ENCODE measurements around the gene NRIP2.
"Not testable (repeated sequence)": the region's sequence is repeated elsewhere in the genome, so short reads cannot be mapped to it uniquely, and the experiment has no call there.

NRIP2 gene, protein sequence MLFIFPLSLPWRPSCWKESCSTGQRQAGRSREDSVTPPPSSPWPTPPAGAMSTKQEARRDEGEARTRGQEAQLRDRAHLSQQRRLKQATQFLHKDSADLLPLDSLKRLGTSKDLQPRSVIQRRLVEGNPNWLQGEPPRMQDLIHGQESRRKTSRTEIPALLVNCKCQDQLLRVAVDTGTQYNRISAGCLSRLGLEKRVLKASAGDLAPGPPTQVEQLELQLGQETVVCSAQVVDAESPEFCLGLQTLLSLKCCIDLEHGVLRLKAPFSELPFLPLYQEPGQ

DNA sequence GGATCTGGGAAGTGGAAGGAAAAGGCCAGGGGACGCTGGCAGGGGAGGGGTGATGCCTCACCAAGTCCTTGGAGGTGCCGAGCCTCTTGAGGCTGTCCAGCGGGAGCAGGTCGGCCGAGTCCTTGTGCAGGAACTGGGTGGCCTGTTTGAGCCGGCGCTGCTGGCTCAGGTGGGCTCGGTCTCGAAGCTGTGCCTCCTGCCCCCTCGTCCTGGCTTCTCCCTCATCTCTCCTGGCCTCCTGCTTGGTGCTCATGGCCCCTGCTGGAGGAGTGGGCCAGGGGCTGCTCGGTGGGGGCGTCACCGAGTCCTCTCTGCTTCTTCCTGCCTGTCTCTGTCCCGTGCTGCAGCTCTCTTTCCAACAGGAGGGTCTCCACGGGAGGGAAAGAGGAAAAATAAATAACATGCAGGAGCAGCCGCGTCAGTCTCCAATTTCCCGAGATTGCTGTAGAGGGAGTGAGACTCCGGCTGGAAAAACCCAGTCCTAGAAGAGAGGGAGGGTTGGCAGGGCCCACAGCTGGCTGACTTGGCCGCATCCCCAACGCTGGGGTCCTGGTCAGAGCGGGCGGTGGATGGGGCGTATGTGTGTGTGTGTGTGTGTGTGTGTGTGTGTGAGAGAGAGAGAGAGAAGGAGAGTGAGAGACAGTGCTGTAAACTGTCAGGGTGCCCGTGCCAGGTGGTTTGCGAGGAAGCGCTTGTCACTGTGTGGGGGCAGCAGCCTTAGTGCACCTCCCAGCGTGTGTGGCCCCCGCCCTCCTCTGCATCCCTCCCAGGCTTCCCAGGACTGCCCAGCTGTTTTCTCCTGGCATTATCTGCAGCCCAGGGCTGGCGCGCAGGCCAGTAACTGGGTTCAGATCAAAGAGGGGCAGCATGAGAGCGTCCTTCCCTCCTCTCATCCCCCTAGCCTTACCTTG, at the start of gene NRIP2:
Gene NRIP2 (minus strand): TSS at position 455 of the 911 bp plus-strand sequence. CDS start 52 bp downstream, at position 403.
- no peak for DNase-seq

DNA sequence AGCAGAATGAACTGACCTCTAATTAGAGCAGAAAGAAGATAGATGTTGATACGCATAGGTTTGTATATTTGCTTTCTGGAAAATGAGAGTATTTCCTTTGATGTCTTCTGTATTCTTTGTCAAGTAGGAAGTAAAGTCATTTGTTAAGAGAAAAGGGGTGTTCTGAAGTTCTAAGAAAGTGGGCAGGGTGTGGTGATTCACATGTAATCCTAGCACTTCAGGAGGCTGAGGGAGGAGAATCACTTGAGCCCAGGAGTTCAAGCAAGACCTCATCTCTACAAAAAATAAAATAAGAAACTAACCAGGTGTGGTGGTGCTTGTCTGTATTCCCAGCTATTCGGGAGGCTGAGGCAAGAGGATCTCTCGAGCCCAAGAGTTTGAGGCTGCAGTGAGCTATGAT, 45.0 kb upstream of the NRIP2 start:
- DNase-seq: no peak

DNA sequence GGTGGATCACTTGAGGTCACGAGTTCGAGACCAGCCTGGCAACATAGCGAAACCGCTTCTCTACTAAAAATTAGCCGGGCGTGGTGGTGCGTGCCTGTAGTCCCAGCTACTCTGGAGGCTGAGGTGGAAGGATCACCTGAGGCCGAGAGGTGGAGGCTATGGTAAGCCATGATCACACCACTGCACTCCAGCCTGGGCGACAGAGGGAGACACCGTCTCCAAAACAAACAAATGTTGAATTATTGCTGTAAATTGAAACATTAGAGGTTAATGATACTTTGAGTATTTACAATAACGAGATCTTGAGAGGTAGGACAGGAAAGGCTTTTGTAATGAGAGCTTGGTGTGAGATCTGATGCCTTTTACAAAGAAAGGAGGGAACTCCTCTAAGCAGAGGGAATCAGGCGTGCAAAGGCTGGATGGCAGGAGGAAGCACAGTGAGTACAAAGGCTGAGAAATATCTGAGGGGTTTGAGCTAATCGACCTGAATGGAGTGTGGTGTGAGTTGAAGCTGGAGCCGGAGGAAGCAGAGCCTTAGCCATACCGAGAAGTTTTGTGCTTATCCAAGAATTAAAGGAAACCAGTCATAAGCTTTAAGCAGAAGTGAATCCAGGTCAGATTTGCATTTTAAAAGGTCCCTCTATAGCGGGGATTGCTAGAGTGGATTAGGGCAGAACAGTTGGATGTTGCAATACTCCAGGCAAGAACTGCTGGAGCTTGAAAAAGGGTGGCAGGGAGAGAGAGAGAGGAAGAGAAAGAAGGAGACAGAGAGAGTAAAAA, 43.3 kb upstream of the NRIP2 start:
- DNase-seq: no peak

DNA sequence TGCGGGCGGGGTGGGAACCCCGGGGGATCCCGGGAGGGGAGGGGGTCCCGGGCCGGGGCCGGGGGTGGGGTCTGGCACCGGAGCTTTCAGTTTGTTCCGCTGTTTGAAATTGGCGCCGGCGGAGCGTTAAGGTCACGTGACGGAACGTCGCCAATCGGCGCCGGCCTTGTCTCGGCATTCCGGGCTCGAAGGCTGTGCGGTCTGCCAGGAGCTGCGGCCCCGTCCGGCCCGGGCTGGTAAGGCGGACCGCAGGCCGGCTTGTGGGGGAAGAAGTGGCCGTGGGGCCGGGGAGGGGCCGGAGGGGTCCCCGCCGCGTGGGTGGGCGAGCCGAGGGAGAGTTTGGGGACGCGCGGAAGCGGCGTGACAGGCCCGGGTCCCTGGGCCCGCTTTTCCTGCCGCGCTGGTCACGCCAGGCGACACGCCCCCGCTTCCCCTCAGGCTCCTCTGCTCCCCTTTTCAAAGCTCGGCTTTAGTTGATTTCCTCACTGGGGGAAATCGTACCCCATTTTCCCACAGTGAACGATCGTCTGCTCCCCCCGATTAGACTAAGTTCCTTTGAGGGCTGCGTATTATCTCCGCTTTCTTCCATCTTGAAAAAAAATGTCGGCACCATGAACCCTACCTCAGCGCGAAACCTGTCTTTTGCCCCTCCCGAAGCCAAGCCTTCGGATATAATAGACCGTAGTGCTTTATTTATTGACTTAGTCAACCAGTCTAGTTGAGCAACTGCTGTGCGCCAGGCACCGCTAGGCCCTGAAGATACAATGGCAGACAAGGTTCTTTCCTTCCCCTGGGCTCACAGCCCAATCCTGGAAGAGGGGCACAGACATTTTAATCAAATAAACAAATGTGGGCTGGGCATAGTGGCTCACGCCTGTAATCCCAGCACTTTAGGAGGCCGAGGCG, 42.5 kb upstream of the NRIP2 start, which contains the start of the genes FOXM1 and RHNO1:
Gene FOXM1 (minus strand): TSS at position 128 of the 906 bp plus-strand sequence. CDS start 2,696 bp downstream, outside the sequence.
Gene RHNO1 (plus strand): TSS at position 177 of the 906 bp plus-strand sequence. CDS start 8,144 bp downstream, outside the sequence.
- DNase-seq: peak; percentile 67

DNA sequence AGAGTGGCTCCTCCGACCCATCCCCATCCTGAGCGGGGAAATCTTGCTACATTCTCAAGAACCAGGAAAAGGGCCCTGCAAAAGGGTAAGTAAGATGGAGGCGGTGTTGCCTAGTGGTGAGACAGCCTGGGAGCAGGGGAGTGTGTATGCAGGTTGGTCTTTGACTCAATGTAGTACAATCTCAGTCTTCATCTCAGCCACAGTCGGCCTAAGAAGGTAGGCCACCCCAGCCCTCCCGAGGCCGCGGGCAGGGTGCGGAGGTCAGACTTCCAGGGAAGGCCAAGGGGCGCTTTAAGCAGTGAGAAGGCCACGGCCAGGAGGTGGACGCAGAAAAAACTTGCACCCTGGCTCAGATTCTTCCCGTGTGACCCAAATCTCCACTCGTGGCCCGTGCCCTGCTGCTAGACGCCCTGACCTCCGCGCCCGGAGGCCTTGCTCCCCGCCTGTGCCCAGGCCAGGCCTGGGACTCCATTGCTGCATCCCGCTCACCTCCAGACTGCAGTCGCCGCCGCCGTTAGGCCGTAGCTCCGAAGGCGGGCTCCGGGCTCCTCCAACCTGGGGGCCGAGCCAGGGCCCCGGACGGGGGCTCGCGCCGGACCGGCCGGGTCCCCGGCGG, 41.7 kb upstream of the NRIP2 start:
- DNase-seq: no peak

DNA sequence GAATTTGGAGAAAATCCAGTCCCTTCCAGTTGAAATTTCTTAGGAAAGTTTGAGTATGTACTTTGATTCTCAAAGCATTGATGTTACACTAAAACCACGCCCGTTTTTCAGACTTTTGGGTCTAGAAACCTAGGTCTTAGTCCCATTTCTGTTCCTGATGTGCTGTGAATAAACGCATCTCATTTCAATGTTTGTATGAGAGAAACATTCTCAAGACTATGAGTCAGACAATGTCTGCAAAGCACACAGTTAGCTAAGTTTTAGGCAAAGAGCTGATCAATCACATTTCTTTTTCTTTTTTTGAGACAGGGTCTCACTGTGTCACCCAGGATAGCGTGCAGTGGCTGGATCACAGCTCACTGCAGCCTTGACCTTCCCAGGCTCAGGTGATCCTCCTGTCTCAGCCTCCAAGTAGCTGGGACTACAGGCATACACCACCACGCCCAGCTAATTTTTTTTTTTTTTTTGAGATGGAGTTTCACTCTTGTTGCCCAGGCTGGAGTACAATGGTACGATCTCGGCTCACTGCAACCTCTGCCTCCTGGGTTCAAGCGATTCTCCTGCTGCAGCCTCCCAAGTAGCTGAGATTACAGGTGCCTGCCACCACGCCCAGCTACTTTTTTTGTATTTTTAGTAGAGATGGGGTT, 34.3 kb upstream of the NRIP2 start:
- DNase-seq: not testable (repeated sequence)

DNA sequence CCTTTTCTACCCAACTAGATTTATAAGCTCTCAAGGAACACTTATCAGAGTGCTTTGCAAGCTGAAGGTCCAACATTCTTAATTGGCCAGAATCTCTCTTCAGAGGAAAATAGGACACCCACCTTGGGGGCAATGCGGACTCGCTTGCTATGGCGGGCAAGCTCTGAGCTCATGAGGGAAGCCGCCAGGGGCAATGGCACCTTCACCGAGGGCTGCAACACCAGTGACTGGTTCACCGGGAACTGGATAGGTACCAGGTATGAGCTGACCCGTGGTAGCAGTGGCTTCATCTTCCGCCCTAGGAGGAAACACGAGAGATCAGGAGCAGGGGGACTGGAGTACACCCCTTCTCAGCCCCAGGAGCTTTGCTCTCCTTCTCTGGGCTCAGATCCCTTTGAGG, 29.4 kb upstream of the NRIP2 start:
- DNase-seq: no peak

DNA sequence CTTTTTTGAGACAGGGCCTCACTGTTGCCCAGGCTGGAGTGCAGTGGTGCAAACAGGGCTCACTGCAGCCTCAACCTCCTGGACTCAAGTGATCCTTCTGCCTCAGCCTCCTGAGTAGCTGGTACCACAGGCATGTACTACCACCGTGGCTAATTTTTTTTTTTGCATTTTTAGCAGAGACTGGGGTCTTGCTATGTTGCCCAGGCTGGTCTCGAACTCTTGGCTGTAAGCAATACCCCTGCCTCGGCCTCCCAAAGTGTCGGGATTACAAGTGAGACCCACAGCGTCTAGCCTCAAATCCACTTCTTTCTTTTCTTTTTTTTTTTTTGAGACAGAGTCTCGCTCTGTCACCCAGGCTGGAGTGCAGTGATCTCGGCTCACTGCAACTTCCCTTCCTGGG, 28.6 kb upstream of the NRIP2 start:
- DNase-seq: not testable (repeated sequence)

DNA sequence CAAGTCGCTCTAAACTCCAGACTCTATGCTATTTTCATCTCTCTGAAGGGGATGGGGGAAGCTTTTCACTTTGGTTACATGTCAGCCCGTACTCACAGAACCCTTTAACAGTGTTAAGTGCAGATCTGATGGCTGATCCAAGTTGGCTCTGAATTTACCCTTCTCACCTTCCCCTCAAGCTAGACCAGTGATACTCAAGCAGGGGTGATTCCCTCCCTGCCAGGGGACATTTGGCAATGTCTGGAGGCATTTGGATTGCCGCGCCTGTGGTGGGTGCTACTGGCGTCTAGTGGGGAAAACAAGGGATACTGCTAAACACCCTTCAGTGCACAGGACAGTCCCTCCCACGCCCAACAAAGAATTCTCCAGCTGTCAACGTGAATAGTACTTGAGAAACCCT, 28.0 kb upstream of the NRIP2 start:
- DNase-seq: no peak

DNA sequence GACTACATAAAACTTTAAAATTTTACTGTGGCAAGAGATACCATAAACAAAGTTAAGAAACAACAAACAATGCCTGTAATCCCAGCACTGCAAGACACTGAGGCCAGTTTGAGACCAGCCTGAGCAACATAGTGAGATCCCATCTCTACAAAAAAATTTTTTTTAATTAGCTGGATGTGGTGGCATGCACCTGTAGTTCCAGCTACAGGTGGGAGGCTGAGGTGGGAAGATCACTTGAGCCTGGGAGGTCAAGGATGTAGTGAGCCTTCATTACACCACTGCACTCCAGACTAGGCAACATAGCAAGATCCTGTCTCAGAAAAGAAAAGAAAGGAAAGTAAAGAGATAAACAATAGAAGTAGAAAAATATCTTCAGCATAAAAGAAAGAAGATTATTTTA, 25.3 kb upstream of the NRIP2 start:
- DNase-seq: no peak

DNA sequence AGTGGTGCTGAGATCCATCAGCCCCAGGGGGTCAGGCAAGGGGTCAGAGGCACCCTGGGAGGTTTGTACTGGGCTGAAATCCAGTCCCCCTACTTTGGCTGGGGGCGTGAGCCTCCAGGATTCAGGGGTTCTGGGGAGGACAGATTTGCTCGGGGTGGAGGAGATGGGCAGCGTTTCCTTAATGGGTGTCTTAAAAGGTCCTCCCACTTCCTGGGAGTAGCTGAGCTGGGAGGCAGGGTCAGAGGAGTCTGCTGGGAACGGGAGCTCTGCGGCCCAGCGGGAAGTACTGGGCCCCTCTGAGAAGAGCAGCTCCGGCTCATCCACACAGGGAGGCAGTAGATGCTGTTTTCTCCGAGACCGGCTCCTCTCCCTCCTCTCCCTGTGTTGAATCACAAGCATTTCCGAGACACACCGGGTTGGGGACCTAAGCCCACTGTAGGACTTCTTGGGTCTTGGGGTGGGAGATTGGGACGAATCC, 24.1 kb upstream of the NRIP2 start:
- no peak for DNase-seq

DNA sequence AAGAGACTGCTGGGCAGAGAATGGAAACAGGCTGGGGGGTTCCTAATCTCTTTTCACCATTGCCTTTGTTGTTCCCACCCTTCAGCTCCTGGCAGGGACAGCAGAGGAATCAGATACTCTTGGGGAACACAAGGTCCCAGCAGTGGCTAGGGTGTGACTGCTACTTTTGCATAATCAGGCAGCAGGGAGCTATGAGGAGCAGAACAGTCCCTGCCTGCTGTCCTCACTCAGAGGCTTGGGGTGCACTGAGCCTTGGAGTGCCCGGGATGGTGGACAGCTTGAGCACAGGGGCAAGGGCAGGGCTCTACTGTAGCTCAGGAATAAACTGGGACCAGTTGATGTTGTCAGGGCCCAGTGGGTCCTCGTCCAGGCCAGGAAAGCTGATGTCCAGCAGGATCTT, 23.5 kb upstream of the NRIP2 start:
- no peak for DNase-seq

DNA sequence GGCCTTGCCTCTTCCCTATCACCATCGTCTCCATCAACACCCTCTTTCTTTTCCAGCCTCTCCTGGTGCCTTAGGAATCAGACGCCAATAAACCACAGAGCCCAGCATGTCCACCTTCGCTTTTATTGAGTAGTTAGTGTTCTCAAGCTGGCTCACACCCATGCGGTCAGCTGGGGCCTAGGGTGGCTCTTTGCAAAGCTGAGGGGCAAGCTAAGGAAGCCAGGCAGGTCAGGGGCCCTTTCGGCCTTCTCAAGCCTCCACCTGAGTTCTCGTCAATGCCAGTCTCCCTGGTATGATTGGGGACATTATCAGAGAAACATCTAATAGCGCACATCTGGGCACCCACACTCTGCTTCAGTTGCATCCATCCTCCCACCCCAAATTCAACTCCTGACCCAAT, 22.7 kb upstream of the NRIP2 start:
- no peak for DNase-seq

DNA sequence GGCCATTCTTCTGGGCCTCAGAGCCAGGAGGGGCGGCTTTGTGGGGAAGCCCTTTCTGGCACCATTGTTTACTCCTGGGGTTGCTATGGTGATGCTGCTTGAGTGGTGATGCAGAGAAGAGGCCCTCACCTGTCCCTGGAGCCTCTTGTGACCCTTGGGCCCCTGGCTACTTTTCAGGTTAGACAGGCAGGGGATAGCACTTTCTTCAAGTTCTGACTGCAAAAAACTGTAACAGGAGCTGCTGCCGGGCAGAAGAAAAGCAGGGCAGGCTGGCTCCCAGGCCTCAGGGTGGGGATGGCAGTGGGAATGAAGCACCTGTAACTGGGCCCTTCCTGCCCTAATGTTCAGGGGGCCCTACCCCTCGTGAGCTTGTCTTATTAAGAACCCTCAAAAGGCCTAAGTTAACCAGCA, 22.2 kb upstream of the NRIP2 start, which contains the start of gene TEX52:
Gene TEX52 (minus strand): TSS at position 19 of the 411 bp plus-strand sequence. CDS start 13 bp downstream, at position 6.
- DNase-seq: no peak

DNA sequence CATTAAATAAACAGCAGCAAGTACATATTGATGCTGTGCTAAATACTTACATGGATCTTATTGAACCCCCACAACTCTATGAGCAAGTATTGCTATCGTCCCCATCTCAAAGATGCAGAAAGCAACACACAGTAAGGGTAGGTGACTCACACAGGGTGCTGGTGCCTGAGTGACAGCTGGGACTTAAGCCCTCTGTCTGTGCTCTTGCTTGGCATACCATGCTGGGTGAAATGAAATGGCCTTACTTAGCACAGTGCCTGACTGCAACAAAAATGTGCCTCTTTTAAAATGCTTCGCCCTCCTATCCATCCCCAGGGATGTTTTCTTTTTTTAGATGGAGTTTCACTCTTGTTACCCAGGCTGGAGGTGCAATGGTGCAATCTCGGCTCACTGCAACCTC, 21.2 kb upstream of the NRIP2 start:
- DNase-seq: no peak

DNA sequence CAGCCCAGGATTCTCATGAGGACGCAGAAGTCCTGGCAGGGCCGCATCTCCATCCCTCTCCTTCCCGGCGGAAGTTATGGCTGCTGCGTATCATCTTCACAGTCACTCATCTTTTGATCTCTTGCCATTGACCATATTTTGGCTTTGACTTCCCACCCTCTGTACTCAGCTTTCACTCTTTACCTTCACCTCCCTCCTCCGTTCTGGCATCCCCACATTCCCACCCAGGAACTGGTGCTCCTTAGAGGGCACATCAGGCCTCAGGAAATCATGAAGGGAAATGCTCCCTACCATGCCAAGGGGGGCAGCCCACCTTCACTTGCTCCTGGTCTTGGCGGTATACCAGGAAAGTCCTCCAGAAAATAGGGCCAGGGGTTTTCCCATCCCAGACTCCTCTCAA, 20.7 kb upstream of the NRIP2 start:
- DNase-seq: no peak

DNA sequence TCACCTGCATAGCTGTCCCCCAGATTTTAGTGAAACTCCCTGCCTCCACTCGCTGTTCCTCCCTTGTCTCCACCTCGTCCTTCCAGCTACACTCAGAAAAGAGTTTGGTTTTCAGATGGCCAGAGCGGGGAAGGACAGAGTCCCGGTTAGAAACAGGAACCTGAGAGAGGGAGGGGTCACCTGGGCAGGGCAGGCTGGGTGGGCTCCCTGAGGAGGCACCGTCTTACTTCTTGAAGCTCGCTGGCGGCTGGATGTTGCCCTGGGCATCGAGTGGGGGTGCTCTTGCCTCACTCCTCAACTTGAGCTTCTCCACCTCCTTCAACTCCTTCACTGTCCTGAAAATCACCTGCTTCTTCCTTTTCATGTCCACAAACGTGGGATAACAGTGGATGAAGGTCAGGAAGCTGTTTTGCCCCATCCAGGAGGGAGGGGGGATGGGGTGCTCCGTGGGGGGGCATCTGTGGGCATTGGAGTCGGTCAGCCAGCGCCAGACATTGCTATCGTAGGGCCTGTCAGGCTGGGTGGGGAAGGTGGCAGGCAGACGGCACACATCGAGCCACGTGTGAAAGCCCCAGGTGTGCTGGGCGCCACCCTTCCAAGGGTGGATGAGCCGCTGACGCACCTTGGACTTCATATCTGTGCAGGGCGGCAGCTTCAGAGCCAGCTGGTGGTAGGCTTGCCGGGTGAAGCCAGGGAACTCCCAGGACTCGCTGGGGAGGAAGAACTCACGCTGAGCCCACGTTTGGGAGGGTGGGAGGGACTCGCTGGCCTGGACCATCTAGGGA, 20.0 kb upstream of the NRIP2 start:
- no peak for DNase-seq

DNA sequence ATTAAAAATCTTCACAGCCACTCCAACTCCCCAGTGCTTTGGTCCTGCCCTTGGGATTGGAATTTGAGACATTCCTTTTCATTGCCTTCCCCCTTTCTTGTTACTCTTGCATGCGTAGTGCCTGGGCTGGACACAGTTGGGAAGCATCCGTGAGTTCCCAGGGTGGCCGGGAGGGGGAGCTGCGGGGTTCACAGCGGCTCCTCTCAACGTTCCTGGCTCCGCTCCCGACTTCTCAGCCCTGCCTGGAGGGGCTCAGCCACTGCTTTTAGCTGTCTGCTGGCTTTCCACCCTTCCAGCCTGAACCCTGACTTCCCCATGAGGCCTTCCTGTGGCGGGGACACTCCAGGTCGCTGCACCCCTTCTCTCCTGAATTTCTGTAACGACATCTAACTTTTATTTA, 18.8 kb upstream of the NRIP2 start:
- DNase-seq: peak; percentile 38

DNA sequence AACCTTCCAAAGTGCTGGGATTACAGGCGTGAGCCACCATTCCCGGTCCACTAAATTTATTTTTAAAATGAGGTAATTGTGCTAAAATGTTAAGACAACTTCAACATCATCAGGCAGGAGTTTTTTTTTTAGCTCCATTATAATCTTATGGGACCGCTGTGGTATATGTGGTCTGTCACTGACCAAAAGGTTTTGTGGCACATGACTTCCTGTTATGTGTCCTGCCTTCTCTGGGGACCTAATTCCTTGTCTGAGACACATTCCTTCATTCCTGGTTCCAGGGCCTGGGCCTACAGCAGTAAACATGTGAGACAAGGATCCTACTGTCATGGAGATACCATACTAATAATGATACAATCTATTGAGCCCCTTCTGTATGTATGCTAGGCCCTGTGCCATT, 17.1 kb upstream of the NRIP2 start:
- no peak for DNase-seq

DNA sequence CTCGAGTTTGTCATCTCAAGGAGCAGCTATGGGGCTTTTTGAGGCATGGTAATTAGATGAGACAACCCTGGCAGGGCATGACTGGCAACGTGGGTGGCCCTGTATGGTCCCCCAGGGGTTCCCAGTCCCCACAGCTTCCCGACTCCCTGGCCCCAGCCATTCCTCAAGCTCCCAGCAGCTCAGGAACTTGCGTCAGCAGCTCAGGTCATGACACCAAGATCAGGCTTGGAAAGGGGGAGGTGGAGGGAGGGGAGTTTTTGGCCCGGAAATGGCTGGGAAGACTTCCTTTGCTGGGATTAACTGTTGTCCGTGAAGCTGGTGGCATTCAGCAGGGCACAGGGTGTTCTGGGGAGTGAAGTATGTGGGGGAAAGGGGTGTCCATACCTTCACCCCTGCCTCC, 10.4 kb upstream of the NRIP2 start:
- DNase-seq: no peak

Data from amniotic stem cell (primary cell).